SK-N-SH (cell line): ENCODE results near the gene RASSF3.

ENCODE experiments used
- EP300 ChIP-seq, 2 experiments: IDR thresholded peaks; 2 replicates each; pipeline versions ENCODE4 v1.4.0 to v1.6.1; 2012; ENCODE audit warnings: borderline replicate concordance in 1 of 2, low read depth in 1 of 2, low read length in 1 of 2
- IRF3 ChIP-seq: fragments of 150-350 bp; IDR thresholded peaks from 2 replicates; pipeline ENCODE4 v1.6.1; 2016; ENCODE audit warnings: mild to moderate bottlenecking, low read depth, low read length
- MAX ChIP-seq: IDR thresholded peaks from 2 replicates; pipeline ENCODE4 v1.4.0; 2012; ENCODE audit warnings: low read depth
- POLR2AphosphoS5 ChIP-seq: IDR thresholded peaks from 2 replicates; pipeline ENCODE4 v1.6.1; 2012; ENCODE audit warnings: low read depth, low read length
- RAD21 ChIP-seq: IDR thresholded peaks from 2 replicates; pipeline ENCODE4 v1.6.1; 2012; ENCODE audit warnings: mild to moderate bottlenecking, low read length
- REST ChIP-seq: IDR thresholded peaks from 2 replicates; pipeline ENCODE4 v1.6.1; 2012; ENCODE audit warnings: mild to moderate bottlenecking, low read depth, low read length, moderate library complexity
- RFX5 ChIP-seq: IDR thresholded peaks from 2 replicates; pipeline ENCODE4 v1.6.1; 2012; ENCODE audit warnings: mild to moderate bottlenecking, improper control_type of control experiment, low read length
- RXRA ChIP-seq: IDR thresholded peaks from 2 replicates; pipeline ENCODE4 v1.4.0; 2012; ENCODE audit warnings: low read depth, mild to moderate bottlenecking, borderline replicate concordance
- TCF12 ChIP-seq: IDR thresholded peaks from 2 replicates; pipeline ENCODE4 v1.4.0; 2012
- USF2 ChIP-seq: fragments of 150-350 bp; IDR thresholded peaks from 2 replicates; pipeline ENCODE4 v1.6.1; 2017; ENCODE audit warnings: antibody characterized with exemption, low read length, low read depth, borderline replicate concordance
- TF ChIP-seq, protein P1 (sequence below): fragments of 200-600 bp; sonication (generic); IDR thresholded peaks from 2 replicates; pipeline ENCODE4 v1.6.1; 2017; ENCODE audit warnings: antibody characterized with exemption, mild to moderate bottlenecking, moderate library complexity
- TF ChIP-seq, protein P2 (sequence below): IDR thresholded peaks from 2 replicates; pipeline ENCODE4 v1.4.0; 2012; ENCODE audit warnings: low read depth, borderline replicate concordance

- TF ChIP-seq POLR2AphosphoS5 (no peak), USF2 (no peak), MAX (no peak), RAD21 (no peak), TCF12 (no peak), RXRA (no peak), EP300 (IDR thresholded peaks at IDR 0.05; ENCODE audit: borderline replicate concordance in 1 of 2, low read depth in 1 of 2, low read length in 1 of 2) (no peak), REST (no peak), RFX5 (no peak), IRF3 (no peak)
- TF ChIP-seq, protein P1, sequence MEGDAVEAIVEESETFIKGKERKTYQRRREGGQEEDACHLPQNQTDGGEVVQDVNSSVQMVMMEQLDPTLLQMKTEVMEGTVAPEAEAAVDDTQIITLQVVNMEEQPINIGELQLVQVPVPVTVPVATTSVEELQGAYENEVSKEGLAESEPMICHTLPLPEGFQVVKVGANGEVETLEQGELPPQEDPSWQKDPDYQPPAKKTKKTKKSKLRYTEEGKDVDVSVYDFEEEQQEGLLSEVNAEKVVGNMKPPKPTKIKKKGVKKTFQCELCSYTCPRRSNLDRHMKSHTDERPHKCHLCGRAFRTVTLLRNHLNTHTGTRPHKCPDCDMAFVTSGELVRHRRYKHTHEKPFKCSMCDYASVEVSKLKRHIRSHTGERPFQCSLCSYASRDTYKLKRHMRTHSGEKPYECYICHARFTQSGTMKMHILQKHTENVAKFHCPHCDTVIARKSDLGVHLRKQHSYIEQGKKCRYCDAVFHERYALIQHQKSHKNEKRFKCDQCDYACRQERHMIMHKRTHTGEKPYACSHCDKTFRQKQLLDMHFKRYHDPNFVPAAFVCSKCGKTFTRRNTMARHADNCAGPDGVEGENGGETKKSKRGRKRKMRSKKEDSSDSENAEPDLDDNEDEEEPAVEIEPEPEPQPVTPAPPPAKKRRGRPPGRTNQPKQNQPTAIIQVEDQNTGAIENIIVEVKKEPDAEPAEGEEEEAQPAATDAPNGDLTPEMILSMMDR = no peak
- TF ChIP-seq, protein P2, sequence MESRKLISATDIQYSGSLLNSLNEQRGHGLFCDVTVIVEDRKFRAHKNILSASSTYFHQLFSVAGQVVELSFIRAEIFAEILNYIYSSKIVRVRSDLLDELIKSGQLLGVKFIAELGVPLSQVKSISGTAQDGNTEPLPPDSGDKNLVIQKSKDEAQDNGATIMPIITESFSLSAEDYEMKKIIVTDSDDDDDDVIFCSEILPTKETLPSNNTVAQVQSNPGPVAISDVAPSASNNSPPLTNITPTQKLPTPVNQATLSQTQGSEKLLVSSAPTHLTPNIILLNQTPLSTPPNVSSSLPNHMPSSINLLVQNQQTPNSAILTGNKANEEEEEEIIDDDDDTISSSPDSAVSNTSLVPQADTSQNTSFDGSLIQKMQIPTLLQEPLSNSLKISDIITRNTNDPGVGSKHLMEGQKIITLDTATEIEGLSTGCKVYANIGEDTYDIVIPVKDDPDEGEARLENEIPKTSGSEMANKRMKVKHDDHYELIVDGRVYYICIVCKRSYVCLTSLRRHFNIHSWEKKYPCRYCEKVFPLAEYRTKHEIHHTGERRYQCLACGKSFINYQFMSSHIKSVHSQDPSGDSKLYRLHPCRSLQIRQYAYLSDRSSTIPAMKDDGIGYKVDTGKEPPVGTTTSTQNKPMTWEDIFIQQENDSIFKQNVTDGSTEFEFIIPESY = no peak
These were observed 20.1 kb upstream of the RASSF3 start for GRCh38 chr12:64590183-64590582.
